ENCODE data around the gene ARMH3. TPM values are rescaled to one million over a fixed set of nuclear protein-coding genes. Genes with fewer than 3 reads are reported as not detected.

The ARMH3 gene
- total and polyA plus RNA-seq, 8 donors = 3.5 to 29.0 (median 17.2) TPM

GRCh38 chr10:101803511-101803910, 252.5 kb downstream of the ARMH3 start:
- 65 to 76% (median 67%) methylated on average over 4 of the region's 4 CpGs for WGBS, 5 donors
- Histone ChIP-seq H3K4me3 (no peak overlapping the region), H3K27me3 (no peaks in the 10 kb centered on the region), H3K27ac (no peak overlapping the region), H3K36me3 (peaks cover 89 to 100% (median 100%) of the 10 kb centered on the region in 4 donors), H3K4me1 (peaks cover 0 to 14% (median 0%) of the 10 kb centered on the region in 4 donors), H3K9me3 (no peaks in the 10 kb centered on the region)
- DNase-seq = no peak
- TF ChIP-seq EP300 (IDR thresholded peaks at IDR 0.05) (no peak), POLR2AphosphoS5 (IDR thresholded peaks at IDR 0.05) (no peak), CTCF (IDR thresholded peaks at IDR 0.05) (no peak), POLR2A (IDR thresholded peaks at IDR 0.05) (no peak)
- intact Hi-C loops (cut with DNase I; ENCODE audit: low total_unique reads) = no loop called here

GRCh38 chr10:101797403-101798059, 258.4 kb downstream of the ARMH3 start:
- TF ChIP-seq POLR2AphosphoS5 (IDR thresholded peaks at IDR 0.05) (no peak), EP300 (IDR thresholded peaks at IDR 0.05) (no peak), POLR2A (IDR thresholded peaks at IDR 0.05) (no peak), CTCF (IDR thresholded peaks at IDR 0.05) (no peak)
- Histone ChIP-seq H3K4me1 (peaks cover 0 to 28% (median 0%) of the 10 kb centered on the region in 4 donors), H3K27ac (no peak overlapping the region), H3K9me3 (no peaks in the 10 kb centered on the region), H3K4me3 (no peak overlapping the region), H3K27me3 (no peaks in the 10 kb centered on the region), H3K36me3 (peaks cover 97 to 100% (median 100%) of the 10 kb centered on the region in 4 donors)
- intact Hi-C loops (cut with DNase I; ENCODE audit: low total_unique reads) = no loop called here
- 73 to 83% (median 76%) methylated on average over 4 of the region's 4 CpGs for WGBS, 5 donors
- DNase-seq = no peak

Small RNAs within 50 kb of the gene (small RNA-seq; reads per million reads assigned to genes)
- gene AL500527.1 (0 reads per million in 4 donors), gene AL500527.2 (0 reads per million in 4 donors), gene RF00017 (0 reads per million in 4 donors), gene RF00019 (0 reads per million in 4 donors)

Other genes with a start within 250 kb of the ARMH3 start
- gene OGA, start 237.7 kb downstream of the ARMH3 start, total RNA-seq = 100 to 1,000 TPM; 123 to 312 (median 233) TPM
- gene OGA, start 237.7 kb downstream of the ARMH3 start, polyA plus RNA-seq = 10 to 100 TPM; 18.9 to 41.7 (median 28.0) TPM
- gene KCNIP2, start 212.4 kb downstream of the ARMH3 start, total RNA-seq = 1 to 10 TPM in 3 of 5 donors, not detected in 2; 1.2 to 5.7 (median 2.4) TPM
- 1 to 10 TPM in 1 of 3 donors, under 1 TPM in 1, not detected in 1; 0.62 to 1.3 TPM for gene KCNIP2, start 212.4 kb downstream of the ARMH3 start, polyA plus RNA-seq
- 10 to 100 TPM in 3 of 5 donors, 1 to 10 TPM in 2; 7.0 to 42.4 (median 14.0) TPM for gene HPS6, start 9.2 kb upstream of the ARMH3 start, total RNA-seq
- gene HPS6, start 9.2 kb upstream of the ARMH3 start, polyA plus RNA-seq = 10 to 100 TPM; 10.3 to 10.7 (median 10.6) TPM
- gene LDB1, start 64.2 kb upstream of the ARMH3 start, total RNA-seq = 10 to 100 TPM; 24.2 to 43.7 (median 34.4) TPM
- gene LDB1, start 64.2 kb upstream of the ARMH3 start, polyA plus RNA-seq = 10 to 100 TPM; 20.4 to 28.3 (median 22.3) TPM
- gene PPRC1, start 76.9 kb upstream of the ARMH3 start, total RNA-seq = 10 to 100 TPM; 11.7 to 37.3 (median 17.9) TPM
- 10 to 100 TPM; 10.4 to 15.8 (median 13.0) TPM for gene PPRC1, start 76.9 kb upstream of the ARMH3 start, polyA plus RNA-seq
- gene NOLC1, start 96.2 kb upstream of the ARMH3 start, total RNA-seq = 10 to 100 TPM in 4 of 5 donors, 1 to 10 TPM in 1; 9.8 to 73.7 (median 55.6) TPM
- gene NOLC1, start 96.2 kb upstream of the ARMH3 start, polyA plus RNA-seq = 10 to 100 TPM; 21.2 to 35.1 (median 27.5) TPM
- gene ELOVL3, start 170.1 kb upstream of the ARMH3 start, total RNA-seq = not detected
- under 1 TPM in 2 of 3 donors, not detected in 1; 0.20 to 0.31 TPM for gene ELOVL3, start 170.1 kb upstream of the ARMH3 start, polyA plus RNA-seq
- not detected for gene PITX3, start 185.3 kb upstream of the ARMH3 start, total RNA-seq
- not detected for gene PITX3, start 185.3 kb upstream of the ARMH3 start, polyA plus RNA-seq
- gene GBF1, start 189.4 kb upstream of the ARMH3 start, total RNA-seq = 10 to 100 TPM; 21.7 to 47.3 (median 35.8) TPM
- gene GBF1, start 189.4 kb upstream of the ARMH3 start, polyA plus RNA-seq = 1 to 10 TPM; 5.7 to 8.0 (median 7.9) TPM

Measured in stomach (tissue), 9 donors.